Endothelial cell of hepatic sinusoid (primary cell): ENCODE results near the gene OR51A7.
"Not testable (repeated sequence)": the region's sequence is repeated elsewhere in the genome, so short reads cannot be mapped to it uniquely, and the experiment has no call there.

Experiments
- in situ Hi-C: cut with HindIII; loops from 2 replicates; pipeline ENCODE4 v1.10.0; 2017; ENCODE audit warnings: low sequenced_read_pairs

OR51A7 gene

DNA sequence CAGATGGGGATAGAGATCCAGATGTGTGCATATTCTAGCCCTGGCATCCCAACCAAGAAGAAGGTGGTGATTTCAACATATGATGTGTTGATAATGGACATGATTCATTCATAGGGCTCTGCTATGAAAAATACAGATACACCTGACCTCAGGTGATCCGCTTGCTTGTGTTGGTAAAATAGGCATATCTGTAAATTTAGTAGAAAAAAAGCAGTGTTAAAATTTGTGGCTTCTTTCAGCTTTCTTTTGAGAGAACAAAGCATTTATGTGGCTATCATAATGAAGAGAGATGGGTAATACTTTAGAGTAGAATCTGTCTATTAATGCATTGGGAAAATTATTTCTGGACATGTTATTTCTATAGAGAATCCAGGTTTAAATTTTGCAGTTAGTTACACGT is 52.0 kb downstream of the OR51A7 start, which contains the start of gene OR51A2:
Gene OR51A2 (minus strand): TSS at position 101 of the 400 bp plus-strand sequence. CDS start 0 bp downstream, at position 101.
- in situ Hi-C loops = not testable (repeated sequence)

DNA sequence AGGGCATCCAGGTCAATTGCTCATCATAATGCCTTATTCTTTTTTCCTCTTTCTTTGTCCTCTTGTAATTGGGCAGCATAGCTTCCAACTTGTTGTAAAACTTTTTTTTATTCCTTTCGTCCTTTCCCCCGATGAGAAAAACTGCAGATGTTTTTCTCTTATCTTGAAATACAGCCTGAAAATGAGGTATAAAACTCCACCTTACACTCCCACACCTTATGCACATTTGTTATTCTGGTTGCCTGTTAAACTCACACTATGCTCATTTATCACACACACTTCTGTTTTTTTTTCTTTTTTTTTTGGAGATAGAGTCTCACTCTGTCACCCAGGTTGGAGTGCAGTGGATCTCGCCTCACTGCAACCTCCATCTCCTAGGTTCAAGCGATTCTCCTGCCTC is 53.8 kb downstream of the OR51A7 start:
- in situ Hi-C loops = no loop called here
